Fibroblast of the aortic adventitia (primary cell): Measurements from ENCODE around the gene TMEM267. TPM values are rescaled to one million over a fixed set of nuclear protein-coding genes. Genes with fewer than 3 reads are reported as not detected.
A peak's percentile ranks its signal among the peaks of the same experiment; 100 is the strongest.
"Not testable (repeated sequence)": the region's sequence is repeated elsewhere in the genome, so short reads cannot be mapped to it uniquely, and the experiment has no call there.

Source experiments
- DNase-seq: peaks from one replicate; pipeline ENCODE4 v3.0.0-alpha.2; 2010; ENCODE audit warnings: low read depth
- H3K4me3 ChIP-seq: 2 replicates; pipeline ENCODE4 v1.5.1; 2011; ENCODE audit warnings: low read depth, mild to moderate bottlenecking, control low read depth, low read length, moderate library complexity
- CTCF ChIP-seq: IDR thresholded peaks from 2 replicates; pipeline ENCODE4 v1.5.1; 2011; ENCODE audit warnings: mild to moderate bottlenecking, low read length, control low read depth, inconsistent platforms; ENCODE audit not compliant: insufficient read depth
- total RNA-seq: library from RNA; depleted of rRNA; stranded (reverse); fragments of >200 nt; gene quantifications from 2 replicates; pipeline ENCODE4 v1.2.3, GENCODE V29; 2012; ENCODE audit warnings: low replicate concordance

Gene TMEM267
- total RNA-seq, 1 donor, result 35.8 TPM

DNA sequence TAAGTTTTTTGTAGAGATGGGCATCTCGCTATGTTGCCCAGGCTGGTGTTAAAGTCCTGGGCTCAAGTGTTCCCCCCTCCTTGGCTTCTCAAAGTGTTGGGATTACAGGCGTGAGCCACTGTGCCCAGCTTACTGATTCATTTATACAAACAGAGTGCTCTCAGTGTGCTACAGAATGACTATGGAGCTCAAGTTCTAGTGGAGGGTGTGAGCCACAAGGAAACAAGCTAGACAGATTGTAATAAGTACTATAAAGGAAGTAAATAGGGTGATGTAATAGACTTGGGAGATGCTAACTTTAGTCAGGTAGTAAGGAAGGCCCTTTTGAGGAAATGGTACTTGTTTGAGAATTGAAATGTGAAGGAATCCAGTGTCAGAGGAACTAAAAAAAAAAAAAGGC, 1.7 kb upstream of the TMEM267 start:
- no peak for TF ChIP-seq CTCF
- DNase-seq, result no peak
- no peak overlapping the region for H3K4me3 ChIP-seq

GRCh38 chr5:43484106-43484849, 613 bp upstream of the TMEM267 start:
- TF ChIP-seq CTCF, result peak; percentile 62
- DNase-seq, result peak; percentile 79

DNA sequence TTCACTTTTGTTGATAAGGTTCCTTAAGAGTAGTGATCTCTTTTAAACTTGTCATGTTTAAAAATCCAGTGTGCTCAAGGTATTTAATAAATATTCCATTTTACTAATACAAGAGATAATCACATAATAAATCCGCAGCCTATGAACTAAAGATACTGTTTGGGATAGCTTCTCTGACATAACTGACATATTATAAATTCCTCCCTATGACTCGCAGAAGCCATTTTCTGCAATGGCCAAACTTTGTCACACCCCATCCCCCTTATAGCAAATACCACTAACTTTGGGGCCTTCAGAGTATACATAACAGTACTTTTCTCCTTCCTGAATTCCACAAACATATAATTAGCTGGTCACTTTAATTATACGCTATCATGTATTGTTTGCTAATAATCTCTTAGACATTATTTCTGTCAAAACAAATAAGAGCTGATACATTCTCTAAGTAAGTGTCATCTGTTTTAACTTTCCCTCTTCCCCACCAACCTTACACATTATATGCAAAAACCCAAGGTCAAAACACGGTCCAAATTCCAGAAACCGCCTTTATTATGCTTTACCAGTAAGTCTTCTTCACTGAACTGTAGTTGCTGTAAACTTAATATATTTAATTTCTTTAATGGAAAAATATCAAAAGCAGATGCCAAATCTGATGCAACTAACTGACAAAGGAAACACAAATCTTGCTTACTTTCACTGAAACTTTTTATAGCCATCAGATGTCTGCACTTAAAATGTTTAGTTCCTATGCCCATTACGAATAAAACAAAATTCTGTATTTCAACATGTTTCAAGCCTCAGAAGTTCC, 971 bp downstream of the TMEM267 start:
- peak overlapping the region; percentile 78 for H3K4me3 ChIP-seq
- DNase-seq, result peak; percentile 58
- TF ChIP-seq CTCF, result no peak

More at GRCh38 chr5:43484106-43484849, 613 bp upstream of the TMEM267 start:
- peak overlapping the region; percentile 78 for H3K4me3 ChIP-seq

GRCh38 chr5:43469671-43470391, 13.8 kb downstream of the TMEM267 start:
- no peak for TF ChIP-seq CTCF
- H3K4me3 ChIP-seq, result no peak overlapping the region
- no peak for DNase-seq

DNA sequence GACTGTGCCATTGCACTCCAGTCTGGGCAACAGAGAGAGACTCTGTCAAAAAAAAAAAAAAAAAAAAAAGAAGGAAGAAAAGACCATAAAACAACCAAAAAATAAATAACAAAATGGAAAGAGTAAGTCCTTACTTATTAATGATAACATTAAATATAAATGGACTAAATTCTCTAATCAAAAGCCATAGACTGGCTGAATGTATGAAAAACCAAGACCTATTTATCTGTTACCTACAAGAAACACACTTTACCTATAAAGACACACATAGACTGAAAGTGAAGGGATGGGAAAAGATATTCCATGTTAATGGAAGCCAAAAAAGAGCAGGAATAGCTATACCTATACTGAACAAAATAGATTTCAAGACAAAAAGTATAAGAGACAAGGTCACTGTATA, 16.6 kb downstream of the TMEM267 start:
- H3K4me3 ChIP-seq, result no peak overlapping the region
- DNase-seq, result no peak
- TF ChIP-seq CTCF, result no peak

- not testable (repeated sequence) for DNase-seq, H3K4me3 ChIP-seq
Observed at GRCh38 chr5:43465455-43465854, 18.2 kb downstream of the TMEM267 start.

- no peak for DNase-seq
- H3K4me3 ChIP-seq, result no peak overlapping the region
- TF ChIP-seq CTCF, result no peak
Observed at GRCh38 chr5:43461066-43461465, 22.6 kb downstream of the TMEM267 start.
